Large intestine (tissue), 3 donors: ENCODE results near the gene CNTN5. TPM values are rescaled to one million over a fixed set of nuclear protein-coding genes. Genes with fewer than 3 reads are reported as not detected.

Source experiments
- DNase-seq, 2 donors: peaks; one replicate each; pipeline versions ENCODE4 v3.0.0 to v3.0.0-alpha.2; 2013
- H3K27ac ChIP-seq: one replicate; pipeline ENCODE4 v1.5.1; 2013; ENCODE audit warnings: low read length
- H3K27me3 ChIP-seq: 2 replicates; pipeline ENCODE4 v1.6.1; 2013; ENCODE audit warnings: low read length; ENCODE audit not compliant: control insufficient read depth, insufficient read depth
- H3K36me3 ChIP-seq: 2 replicates; pipeline ENCODE4 v1.6.1; 2013; ENCODE audit warnings: low read length; ENCODE audit not compliant: control insufficient read depth, insufficient read depth
- H3K4me1 ChIP-seq: one replicate; pipeline ENCODE4 v1.6.1; 2013; ENCODE audit warnings: low read length; ENCODE audit not compliant: control insufficient read depth, insufficient read depth
- H3K4me3 ChIP-seq: one replicate; pipeline ENCODE4 v1.5.1; 2013; ENCODE audit warnings: low read length
- H3K9me3 ChIP-seq: one replicate; pipeline ENCODE4 v1.6.1; 2013; ENCODE audit warnings: mild to moderate bottlenecking, low read depth, low read length, moderate library complexity; ENCODE audit not compliant: control insufficient read depth
- WGBS: methylation state at CpG from one replicate; pipeline ENCODE4 v1.1.5; 2013; ENCODE audit warnings: low lambda C conversion rate; ENCODE audit not compliant: insufficient coverage; 5-methylcytosine and 5-hydroxymethylcytosine counted together
- polyA plus RNA-seq: library from polyadenylated mRNA; unstranded; fragments of 120-200 nt; gene quantifications from one replicate; pipeline ENCODE4 v1.2.1, GENCODE V29; 2013

Gene CNTN5
- polyA plus RNA-seq, 1 donor, result 0.70 TPM

GRCh38 chr11:99200720-99201119, 180.0 kb downstream of the CNTN5 start:
- H3K4me3 ChIP-seq, result no peak overlapping the region
- H3K36me3 ChIP-seq, result no peaks in the 10 kb centered on the region
- DNase-seq, result no peak
- no CpG with 5 or more reads among the region's 3 CpGs for WGBS
- H3K27me3 ChIP-seq, result no peaks in the 10 kb centered on the region
- no peak overlapping the region for H3K27ac ChIP-seq
- H3K9me3 ChIP-seq, result no peaks in the 10 kb centered on the region
- no peaks in the 10 kb centered on the region for H3K4me1 ChIP-seq

- DNase-seq, result no peak
- no peak overlapping the region for H3K4me3 ChIP-seq
- no peaks in the 10 kb centered on the region for H3K27me3 ChIP-seq
- no peaks in the 10 kb centered on the region for H3K36me3 ChIP-seq
- 92% methylated on average over 1 of the region's 1 CpG for WGBS
- H3K27ac ChIP-seq, result no peak overlapping the region
- H3K4me1 ChIP-seq, result no peaks in the 10 kb centered on the region
- H3K9me3 ChIP-seq, result no peaks in the 10 kb centered on the region
Observed at GRCh38 chr11:99208813-99209212, 188.1 kb downstream of the CNTN5 start.

GRCh38 chr11:99229544-99229943, 208.8 kb downstream of the CNTN5 start:
- Histone ChIP-seq H3K27ac (no peak overlapping the region), H3K36me3 (no peaks in the 10 kb centered on the region), H3K27me3 (no peaks in the 10 kb centered on the region), H3K9me3 (no peaks in the 10 kb centered on the region), H3K4me3 (no peak overlapping the region), H3K4me1 (no peaks in the 10 kb centered on the region)
- DNase-seq, result no peak
- WGBS, result 85% methylated on average over 2 of the region's 2 CpGs

- Histone ChIP-seq H3K4me3 (no peak overlapping the region), H3K36me3 (no peaks in the 10 kb centered on the region)
- DNase-seq, result no peak
Observed at GRCh38 chr11:99234534-99234933, 213.8 kb downstream of the CNTN5 start.

GRCh38 chr11:99238401-99238800, 217.7 kb downstream of the CNTN5 start:
- Histone ChIP-seq H3K27ac (no peak overlapping the region), H3K27me3 (no peaks in the 10 kb centered on the region), H3K4me1 (no peaks in the 10 kb centered on the region), H3K4me3 (no peak overlapping the region), H3K36me3 (no peaks in the 10 kb centered on the region), H3K9me3 (no peaks in the 10 kb centered on the region)
- DNase-seq, result no peak
- WGBS, result 100% methylated on average over 1 of the region's 1 CpG

More at GRCh38 chr11:99234534-99234933, 213.8 kb downstream of the CNTN5 start:
- Histone ChIP-seq H3K4me1 (no peaks in the 10 kb centered on the region), H3K27me3 (no peaks in the 10 kb centered on the region), H3K27ac (no peak overlapping the region), H3K9me3 (no peaks in the 10 kb centered on the region)

GRCh38 chr11:99240192-99241030, 219.7 kb downstream of the CNTN5 start:
- WGBS, result 49% methylated on average over 5 of the region's 8 CpGs
- H3K36me3 ChIP-seq, result no peaks in the 10 kb centered on the region
- no peaks in the 10 kb centered on the region for H3K4me1 ChIP-seq
- H3K27ac ChIP-seq, result no peak overlapping the region
- no peaks in the 10 kb centered on the region for H3K9me3 ChIP-seq
- H3K4me3 ChIP-seq, result no peak overlapping the region
- no peaks in the 10 kb centered on the region for H3K27me3 ChIP-seq
- DNase-seq, result no peak

- H3K27me3 ChIP-seq, result no peaks in the 10 kb centered on the region
- H3K9me3 ChIP-seq, result no peaks in the 10 kb centered on the region
- no peak overlapping the region for H3K27ac ChIP-seq
- H3K36me3 ChIP-seq, result no peaks in the 10 kb centered on the region
- H3K4me1 ChIP-seq, result no peaks in the 10 kb centered on the region
- DNase-seq, result no peak
- H3K4me3 ChIP-seq, result no peak overlapping the region
- WGBS, result 80% methylated on average over 1 of the region's 2 CpGs
Observed at GRCh38 chr11:99241066-99241465, 220.3 kb downstream of the CNTN5 start.

GRCh38 chr11:99244613-99245012, 223.9 kb downstream of the CNTN5 start:
- Histone ChIP-seq H3K9me3 (no peaks in the 10 kb centered on the region), H3K4me3 (no peak overlapping the region), H3K36me3 (no peaks in the 10 kb centered on the region), H3K27ac (no peak overlapping the region), H3K27me3 (no peaks in the 10 kb centered on the region), H3K4me1 (no peaks in the 10 kb centered on the region)
- DNase-seq, result no peak
- WGBS, result no CpG with 5 or more reads among the region's 3 CpGs

- Histone ChIP-seq H3K36me3 (no peaks in the 10 kb centered on the region), H3K9me3 (no peaks in the 10 kb centered on the region), H3K4me3 (no peak overlapping the region), H3K4me1 (no peaks in the 10 kb centered on the region), H3K27me3 (no peaks in the 10 kb centered on the region), H3K27ac (no peak overlapping the region)
- 92% methylated on average over 2 of the region's 5 CpGs for WGBS
- no peak for DNase-seq
Observed at GRCh38 chr11:99246199-99246598, 225.4 kb downstream of the CNTN5 start.

GRCh38 chr11:99256614-99257013, 235.9 kb downstream of the CNTN5 start:
- DNase-seq, result no peak

GRCh38 chr11:99257131-99257530, 236.4 kb downstream of the CNTN5 start:
- no peaks in the 10 kb centered on the region for H3K9me3 ChIP-seq
- no peak overlapping the region for H3K4me3 ChIP-seq
- H3K36me3 ChIP-seq, result no peaks in the 10 kb centered on the region
- H3K27me3 ChIP-seq, result no peaks in the 10 kb centered on the region
- H3K4me1 ChIP-seq, result no peaks in the 10 kb centered on the region
- no peak for DNase-seq
- no CpG with 5 or more reads among the region's 1 CpG for WGBS
- H3K27ac ChIP-seq, result no peak overlapping the region

More at GRCh38 chr11:99256614-99257013, 235.9 kb downstream of the CNTN5 start:
- no peaks in the 10 kb centered on the region for H3K9me3 ChIP-seq
- H3K27me3 ChIP-seq, result no peaks in the 10 kb centered on the region
- H3K27ac ChIP-seq, result no peak overlapping the region
- WGBS, result 86% methylated on average over 1 of the region's 1 CpG
- no peak overlapping the region for H3K4me3 ChIP-seq
- no peaks in the 10 kb centered on the region for H3K4me1 ChIP-seq
- no peaks in the 10 kb centered on the region for H3K36me3 ChIP-seq
